Measurements from ENCODE around the gene LGR6.
A peak's percentile ranks its signal among the peaks of the same experiment; 100 is the strongest.
"Not testable (repeated sequence)": the region's sequence is repeated elsewhere in the genome, so short reads cannot be mapped to it uniquely, and the experiment has no call there.

The LGR6 gene

DNA sequence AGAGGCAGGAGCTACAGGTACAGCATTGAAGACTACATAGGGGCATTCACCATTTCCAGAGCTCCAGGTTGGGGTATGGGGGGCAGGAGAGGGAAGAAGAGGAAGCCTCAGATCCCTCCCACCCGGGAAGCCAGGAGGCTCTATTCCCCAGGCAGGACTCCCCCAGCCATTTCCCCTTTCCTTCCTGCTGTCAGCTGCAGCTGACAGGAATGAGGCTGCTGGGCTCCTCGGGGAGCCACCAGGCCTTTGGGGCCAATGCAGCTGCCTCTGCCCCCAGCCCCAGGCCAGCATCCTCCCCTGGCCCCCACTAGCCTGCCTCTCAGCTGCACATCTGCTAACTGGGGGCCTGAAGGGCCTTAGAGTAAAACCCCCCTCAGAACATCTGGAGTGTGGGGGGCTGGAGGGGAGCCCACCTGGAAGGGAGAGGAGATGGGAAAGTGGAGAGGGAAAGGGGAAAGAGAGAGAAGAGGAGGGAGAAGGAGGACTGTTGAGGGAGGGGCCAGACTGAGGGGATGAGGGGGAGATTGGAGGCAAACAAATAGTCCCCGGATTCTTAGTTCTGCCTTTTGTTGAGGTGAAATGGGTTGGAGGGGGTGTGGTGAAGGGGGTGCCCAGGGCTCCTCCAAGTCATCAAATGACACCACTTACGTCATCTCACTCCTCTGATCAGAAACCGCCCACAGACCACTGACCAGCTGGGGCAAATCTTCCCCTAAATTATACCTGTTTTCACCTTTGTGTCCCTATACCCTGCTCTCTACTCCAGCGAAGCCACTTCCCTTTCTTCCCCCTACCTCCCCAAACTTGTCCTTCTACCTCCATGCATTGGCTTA lies 58.0 kb downstream of the LGR6 start:
- H3K4me3 ChIP-seq: peak overlapping the region in 4 of 10 experiments; percentile 8 to 33 (median 22); a peak in 4 of 20 replicates
- H3K9me3 ChIP-seq (replicated peaks in 1 of 11): no peaks in the 10 kb centered on the region; a peak in 1 of 22 replicates
- peak overlapping the region in 7 of 11 experiments; percentile 34 to 82 (median 62); a peak in 12 of 22 replicates for H3K9ac ChIP-seq
- H3K4me1 ChIP-seq: peaks cover 57 to 90% (median 84%) of the 10 kb centered on the region in 10 experiments
- H3K27me3 ChIP-seq: no peaks in the 10 kb centered on the region
- no peak for TF ChIP-seq Cebpa-rat (IDR thresholded peaks at IDR 0.05)
- H3K36me3 ChIP-seq: no peaks in the 10 kb centered on the region; a peak in 1 of 22 replicates
- peak overlapping the region; percentile 58 to 100 (median 96) for H3K4me2 ChIP-seq
- H4K20me1 ChIP-seq: no peaks in the 10 kb centered on the region
- H3K27ac ChIP-seq: peak overlapping the region in 8 of 11 experiments; percentile 23 to 92 (median 75); a peak in 16 of 22 replicates

DNA sequence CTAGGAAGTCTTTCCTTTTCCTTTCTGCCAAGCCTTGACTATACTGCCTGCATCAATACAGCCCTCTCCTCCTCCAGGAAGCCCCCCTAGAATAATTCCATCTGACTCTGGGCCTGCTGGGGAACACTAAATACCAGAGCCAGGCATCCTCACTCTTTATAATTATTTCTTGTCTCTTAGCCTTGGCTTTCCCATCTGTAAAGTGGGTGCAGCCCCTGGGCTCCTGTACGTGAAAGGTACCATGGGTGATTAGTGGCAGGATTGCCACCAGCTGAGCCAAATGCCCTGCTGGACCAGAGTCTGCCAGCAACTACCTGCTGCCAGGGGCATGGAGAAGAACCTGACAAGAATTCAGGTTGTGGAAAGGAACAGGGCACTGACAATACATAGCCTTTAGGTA lies 58.7 kb downstream of the LGR6 start:
- Histone ChIP-seq H3K36me3 (no peaks in the 10 kb centered on the region; a peak in 1 of 22 replicates), H3K4me3 (peak overlapping the region in 3 of 10 experiments; percentile 8 to 33 (median 25); a peak in 2 of 20 replicates), H3K9ac (peak overlapping the region in 5 of 11 experiments; percentile 34 to 82 (median 63); a peak in 9 of 22 replicates), H4K20me1 (no peaks in the 10 kb centered on the region), H3K27me3 (no peaks in the 10 kb centered on the region), H3K9me3 (replicated peaks in 1 of 11) (no peaks in the 10 kb centered on the region; a peak in 1 of 22 replicates), H3K4me1 (peaks cover 51 to 87% (median 78%) of the 10 kb centered on the region in 10 experiments), H3K27ac (peak overlapping the region in 8 of 11 experiments; percentile 23 to 92 (median 75); a peak in 13 of 22 replicates), H3K4me2 (peak overlapping the region; percentile 58 to 100 (median 96))
- TF ChIP-seq Cebpa-rat (IDR thresholded peaks at IDR 0.05): no peak

DNA sequence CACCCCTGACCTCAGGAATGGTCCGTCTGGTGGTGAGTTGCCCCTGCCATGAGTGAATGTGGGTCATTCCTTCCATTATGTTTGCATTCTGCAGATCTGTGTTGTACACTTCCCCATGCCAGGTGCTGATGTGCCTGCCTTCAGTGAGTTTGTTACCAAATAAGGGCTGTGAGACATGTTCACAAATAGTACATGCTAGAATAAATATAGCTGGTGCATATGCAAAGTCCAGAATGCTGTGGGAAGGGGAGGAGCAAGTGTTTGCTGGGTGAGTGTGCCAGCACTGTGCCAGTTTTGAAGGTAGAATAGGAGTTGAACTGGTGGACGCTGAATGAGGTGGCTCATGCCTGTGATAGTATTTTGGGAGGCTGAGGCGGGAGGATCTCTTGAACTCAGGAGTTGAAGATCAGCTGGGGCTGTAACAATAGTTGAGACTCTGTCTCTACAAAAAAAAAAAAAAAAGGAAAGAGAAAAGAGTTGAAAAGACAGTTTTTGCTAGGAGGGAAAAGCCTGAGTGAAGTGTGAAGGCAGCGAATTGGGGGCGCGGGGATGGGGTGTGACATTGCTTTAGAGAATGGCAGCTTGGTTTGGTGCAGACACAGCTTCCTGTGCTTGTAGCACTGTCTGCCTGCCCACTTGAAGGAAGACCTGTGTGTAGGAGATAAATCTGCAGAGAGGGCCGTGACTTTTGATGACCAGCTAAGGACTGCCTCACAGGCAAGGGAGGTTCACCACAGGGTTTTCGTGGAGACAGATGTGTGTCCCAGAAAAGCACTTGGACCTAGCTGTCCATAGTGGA lies 61.1 kb downstream of the LGR6 start:
- TF ChIP-seq Cebpa-rat (IDR thresholded peaks at IDR 0.05): no peak

DNA sequence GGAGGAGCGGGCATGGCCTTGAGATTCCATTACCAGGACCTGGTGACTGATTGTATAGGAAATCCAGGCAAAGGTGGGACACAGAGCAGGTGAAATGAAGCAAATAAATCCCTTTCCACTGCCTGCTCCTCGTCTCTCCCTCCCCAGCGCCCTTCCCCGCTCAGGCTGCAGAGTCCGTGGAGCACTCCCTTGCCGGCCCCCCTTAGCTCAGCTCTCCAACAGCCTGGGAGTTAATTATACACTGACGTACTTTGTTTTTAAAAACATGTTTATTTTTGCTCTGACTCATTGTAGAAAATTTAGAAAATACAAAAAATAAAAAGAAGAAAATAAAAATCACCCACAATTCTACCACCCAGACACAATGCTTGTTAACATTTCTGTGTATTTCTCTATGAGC lies 61.7 kb downstream of the LGR6 start:
- Histone ChIP-seq H3K36me3 (no peaks in the 10 kb centered on the region; a peak in 1 of 22 replicates), H3K4me2 (peak overlapping the region in 8 of 11 experiments; percentile 22 to 73 (median 56); a peak in 14 of 22 replicates), H3K9me3 (replicated peaks in 1 of 11) (no peaks in the 10 kb centered on the region; a peak in 1 of 22 replicates), H3K9ac (peak overlapping the region in 3 of 11 experiments; percentile 2 to 44 (median 36); a peak in 2 of 22 replicates), H4K20me1 (no peaks in the 10 kb centered on the region), H3K4me1 (peaks cover 21 to 57% (median 47%) of the 10 kb centered on the region in 10 experiments), H3K4me3 (no peak overlapping the region), H3K27me3 (no peaks in the 10 kb centered on the region), H3K27ac (peak overlapping the region in 4 of 11 experiments; percentile 18 to 44 (median 32); a peak in 5 of 22 replicates)
- TF ChIP-seq Cebpa-rat (IDR thresholded peaks at IDR 0.05): no peak

More for the DNA sequence above, 61.1 kb downstream of the LGR6 start:
- H3K36me3 ChIP-seq: no peaks in the 10 kb centered on the region; a peak in 1 of 22 replicates
- no peaks in the 10 kb centered on the region for H3K27me3 ChIP-seq
- H4K20me1 ChIP-seq: no peaks in the 10 kb centered on the region
- H3K4me3 ChIP-seq: no peak overlapping the region
- no peaks in the 10 kb centered on the region; a peak in 1 of 22 replicates for H3K9me3 ChIP-seq (replicated peaks in 1 of 11)
- H3K27ac ChIP-seq: peak overlapping the region in 4 of 11 experiments; percentile 18 to 44 (median 32); a peak in 5 of 22 replicates
- peaks cover 27 to 63% (median 54%) of the 10 kb centered on the region in 10 experiments for H3K4me1 ChIP-seq
- H3K9ac ChIP-seq: peak overlapping the region in 3 of 11 experiments; percentile 2 to 44 (median 36); a peak in 2 of 22 replicates
- H3K4me2 ChIP-seq: peak overlapping the region in 9 of 11 experiments; percentile 9 to 73 (median 50); a peak in 16 of 22 replicates

DNA sequence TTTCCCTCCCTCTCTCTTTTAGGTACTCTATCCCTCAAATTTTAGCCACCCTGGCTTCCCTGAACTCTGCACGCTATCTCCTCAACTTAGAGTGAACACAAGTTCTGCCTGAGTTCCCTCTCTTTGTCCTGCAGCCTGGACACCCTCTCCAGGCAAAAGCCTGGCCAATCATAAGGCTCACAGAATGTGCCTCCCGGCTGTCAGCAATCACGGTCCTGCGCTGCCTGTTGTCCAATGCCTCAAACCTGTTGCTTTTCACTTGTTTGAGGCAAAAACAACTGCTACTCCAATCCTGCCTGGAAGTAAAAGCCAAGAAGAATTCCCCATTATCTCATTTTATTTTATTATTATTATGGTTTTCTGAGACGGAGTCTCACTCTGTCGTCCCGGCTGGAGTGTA lies 66.1 kb downstream of the LGR6 start:
- Histone ChIP-seq H3K36me3 (0 out of 22 replicates have a peak, but pooled peaks cover 0 to 6% (median 0%) of the 10 kb centered on the region in 11 experiments), H3K4me2 (no peak overlapping the region), H3K9ac (no peak overlapping the region), H3K27ac (no peak overlapping the region), H4K20me1 (no peaks in the 10 kb centered on the region), H3K4me3 (no peak overlapping the region), H3K27me3 (no peaks in the 10 kb centered on the region), H3K4me1 (peaks cover 0 to 26% (median 12%) of the 10 kb centered on the region in 10 experiments; a peak in 16 of 20 replicates), H3K9me3 (replicated peaks in 1 of 11) (peaks cover 3 to 10% (median 5%) of the 10 kb centered on the region in 11 experiments; a peak in 10 of 22 replicates)
- TF ChIP-seq Cebpa-rat (IDR thresholded peaks at IDR 0.05): no peak

DNA sequence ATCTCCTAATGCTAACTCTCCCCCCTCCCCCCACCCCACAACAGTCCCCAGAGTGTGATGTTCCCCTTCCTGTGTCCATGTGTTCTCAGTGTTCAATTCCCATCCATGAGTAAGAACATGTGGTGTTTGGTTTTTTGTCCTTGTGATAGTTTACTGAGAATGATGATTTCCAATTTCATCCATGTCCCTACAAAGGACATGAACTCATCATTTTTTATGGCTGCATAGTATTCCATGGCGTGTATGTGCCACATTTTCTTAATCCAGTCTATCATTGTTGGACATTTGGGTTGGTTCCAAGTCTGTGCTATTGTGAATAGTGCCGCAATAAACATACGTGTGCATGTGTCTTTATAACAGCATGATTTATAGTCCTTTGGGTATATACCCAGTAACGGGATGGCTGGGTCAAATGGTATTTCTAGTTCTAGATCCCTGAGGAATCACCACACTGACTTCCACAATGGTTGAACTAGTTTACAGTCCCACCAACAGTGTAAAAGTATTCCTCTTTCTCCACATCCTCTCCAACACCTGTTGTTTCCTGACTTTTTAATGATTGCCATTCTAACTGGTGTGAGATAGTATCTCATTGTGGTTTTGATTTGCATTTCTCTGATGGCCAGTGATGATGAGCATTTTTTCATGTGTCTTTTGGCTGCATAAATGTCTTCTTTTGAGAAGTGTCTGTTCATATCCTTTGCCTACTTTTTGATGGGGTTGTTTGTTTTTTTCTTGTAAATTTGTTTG lies 67.8 kb downstream of the LGR6 start:
- peaks cover 0 to 17% (median 3%) of the 10 kb centered on the region in 10 experiments; a peak in 6 of 20 replicates for H3K4me1 ChIP-seq
- H4K20me1 ChIP-seq; H3K9ac ChIP-seq; H3K4me3 ChIP-seq; H3K9me3 ChIP-seq (replicated peaks in 1 of 11); H3K27me3 ChIP-seq; H3K4me2 ChIP-seq; H3K27ac ChIP-seq: not testable (repeated sequence)
- peaks cover 0 to 12% (median 0%) of the 10 kb centered on the region in 11 experiments; a peak in 4 of 22 replicates for H3K36me3 ChIP-seq

DNA sequence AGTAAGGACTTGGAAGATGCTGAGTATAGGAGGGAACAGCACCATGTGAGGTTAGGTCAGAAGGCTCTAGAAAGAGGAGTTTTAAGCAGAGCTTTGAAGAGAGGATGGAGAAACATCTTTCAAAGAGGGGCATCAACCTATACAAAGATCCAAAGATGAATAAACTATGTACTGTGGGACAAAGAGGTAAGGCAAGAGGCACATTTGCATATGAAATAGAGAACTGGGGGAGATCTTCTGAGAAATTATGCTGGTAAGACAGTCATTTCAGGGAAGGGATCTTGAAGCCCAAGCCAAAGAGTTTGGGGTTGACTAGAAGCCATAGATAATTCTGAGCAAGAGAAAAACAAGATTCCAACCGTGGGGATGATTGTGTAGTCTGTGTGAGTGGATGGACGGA lies 70.0 kb downstream of the LGR6 start:
- Histone ChIP-seq H3K36me3 (peaks cover 0 to 12% (median 0%) of the 10 kb centered on the region in 11 experiments; a peak in 4 of 22 replicates), H4K20me1 (no peaks in the 10 kb centered on the region; a peak in 1 of 22 replicates), H3K4me3 (no peak overlapping the region), H3K27ac (no peak overlapping the region), H3K9me3 (replicated peaks in 1 of 11) (peaks cover 3 to 10% (median 5%) of the 10 kb centered on the region in 11 experiments; a peak in 10 of 22 replicates), H3K9ac (no peak overlapping the region), H3K4me1 (peaks cover 0 to 21% (median 3%) of the 10 kb centered on the region in 10 experiments; a peak in 7 of 20 replicates), H3K27me3 (no peaks in the 10 kb centered on the region), H3K4me2 (peak overlapping the region in 3 of 11 experiments; percentile 1 to 30 (median 8); a peak in 2 of 22 replicates)
- TF ChIP-seq Cebpa-rat (IDR thresholded peaks at IDR 0.05): no peak

DNA sequence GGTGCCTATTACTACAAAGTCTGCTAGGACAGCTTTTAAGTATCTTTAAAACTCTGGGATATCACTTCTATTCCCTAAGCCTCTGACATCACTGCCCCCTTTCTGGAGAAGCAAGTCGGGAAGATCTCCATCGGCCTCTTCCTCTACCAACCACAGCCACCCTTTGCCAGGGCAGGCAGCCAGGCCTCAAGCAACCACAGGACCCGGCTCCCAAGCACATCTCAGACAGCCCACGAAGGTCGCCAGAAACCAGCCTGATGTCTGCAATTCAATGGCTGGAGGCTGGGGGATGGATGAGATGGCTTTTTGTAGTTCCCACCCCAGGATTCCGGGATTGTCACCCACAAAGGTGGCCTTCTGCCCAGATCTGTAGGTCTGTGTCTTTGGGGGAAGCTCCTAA lies 70.7 kb downstream of the LGR6 start:
- peaks cover 3 to 10% (median 5%) of the 10 kb centered on the region in 11 experiments; a peak in 10 of 22 replicates for H3K9me3 ChIP-seq (replicated peaks in 1 of 11)
- H3K27ac ChIP-seq: no peak overlapping the region
- H3K9ac ChIP-seq: no peak overlapping the region
- H3K27me3 ChIP-seq: no peaks in the 10 kb centered on the region
- H3K4me1 ChIP-seq: peaks cover 0 to 26% (median 3%) of the 10 kb centered on the region in 10 experiments; a peak in 7 of 20 replicates
- H4K20me1 ChIP-seq: no peaks in the 10 kb centered on the region; a peak in 1 of 22 replicates
- H3K4me3 ChIP-seq: no peak overlapping the region
- H3K4me2 ChIP-seq: peak overlapping the region in 5 of 11 experiments; percentile 1 to 30 (median 10); a peak in 8 of 22 replicates
- TF ChIP-seq Cebpa-rat (IDR thresholded peaks at IDR 0.05): no peak
- peaks cover 0 to 12% (median 0%) of the 10 kb centered on the region in 11 experiments; a peak in 4 of 22 replicates for H3K36me3 ChIP-seq
